Stimulated activated CD8-positive, alpha-beta memory T cell treated with anti-CD3 and anti-CD28 coated beads, Interleukin-2, amount 100 ng/mL, for 48 hours (primary cell): Measurements from ENCODE around the gene SERTM2.

Source experiments
- DNase-seq, 2 donors: peaks; one replicate each; pipeline ENCODE4 v3.0.0-alpha.2; 2020; ENCODE audit warnings: low read depth in 2 of 2

SERTM2 gene

GRCh38 chrX:111560801-111561200 is 49.4 kb downstream of the SERTM2 start:
- no peak for DNase-seq

DNA sequence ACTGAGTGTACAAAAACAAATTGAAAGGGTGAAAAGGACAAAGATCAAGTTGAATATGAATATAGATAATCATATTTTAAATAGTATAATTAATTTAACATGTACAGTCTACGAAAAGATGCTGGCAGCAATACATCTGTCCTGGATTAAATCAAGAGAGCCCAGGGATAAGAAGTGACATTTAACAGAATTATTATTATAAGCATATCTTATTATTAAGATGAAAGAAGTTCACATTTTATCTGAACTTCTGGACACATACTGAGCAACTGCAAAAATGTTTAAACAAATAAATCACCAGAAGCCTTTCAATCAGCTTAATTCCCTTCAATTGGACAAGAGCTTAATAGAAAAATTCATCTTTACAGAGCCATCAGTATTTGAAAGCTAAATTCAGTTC is 50.4 kb downstream of the SERTM2 start:
- DNase-seq, result no peak

- DNase-seq, result no peak
Measured at GRCh38 chrX:111567542-111568255, 56.3 kb downstream of the SERTM2 start.

DNA sequence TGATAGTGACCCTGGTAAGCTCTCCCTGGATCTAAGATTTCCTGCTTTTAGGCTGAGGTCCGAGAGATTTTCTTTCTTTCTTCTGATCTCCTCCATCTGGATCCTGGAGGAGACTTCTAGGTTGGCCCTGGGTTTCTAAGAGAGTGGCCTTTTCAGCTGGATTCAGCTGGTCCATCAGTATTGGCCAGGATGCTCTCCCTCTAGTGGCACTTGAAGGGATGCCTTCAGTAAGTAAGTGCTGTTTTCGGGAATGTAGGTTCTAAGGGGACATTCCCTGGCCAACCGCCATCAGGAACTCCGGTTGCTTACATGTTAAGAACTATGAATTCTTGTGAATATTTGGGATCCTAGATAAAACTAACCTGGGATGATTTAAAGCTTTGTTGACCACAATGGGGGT is 56.9 kb downstream of the SERTM2 start:
- no peak for DNase-seq

DNA sequence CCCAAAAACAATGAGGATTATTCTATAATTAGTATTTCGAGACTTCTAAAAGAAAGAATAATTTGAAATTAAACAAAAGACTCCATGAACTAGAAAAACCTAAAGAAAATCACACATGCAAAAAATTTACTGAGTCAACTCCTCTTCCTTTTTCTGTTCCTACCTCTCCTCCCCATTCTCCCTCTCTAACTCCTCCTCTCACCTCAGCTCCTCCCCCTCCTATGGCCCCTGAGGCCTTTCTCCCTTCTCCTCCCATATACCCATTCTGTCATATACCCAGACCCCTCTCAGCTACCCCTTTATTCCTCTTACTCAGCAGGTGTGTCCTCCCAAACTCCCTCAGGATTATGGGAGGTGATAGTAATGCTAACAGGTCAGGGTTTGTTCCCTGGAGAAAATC is 57.4 kb downstream of the SERTM2 start:
- DNase-seq, result no peak
